ENCODE data around the gene HSPB1. TPM values are rescaled to one million over a fixed set of nuclear protein-coding genes. Genes with fewer than 3 reads are reported as not detected.

HSPB1 gene
- total RNA-seq, 1 experiment from 2014 or later = 198 TPM

GRCh38 chr7:76259124-76260093 lies 43.1 kb upstream of the HSPB1 start:
- CTCF ChIA-PET = no interaction called here
- Mint-ChIP-seq H3K27ac (ENCODE audit: low read depth, unreplicated experiment) (no peak overlapping the region), H3K36me3 (ENCODE audit: insufficient read depth, unreplicated experiment) (no peaks in the 10 kb centered on the region), H3K9me3 (ENCODE audit: unreplicated experiment) (no peaks in the 10 kb centered on the region), H3K4me1 (ENCODE audit: insufficient read depth, unreplicated experiment) (no peaks in the 10 kb centered on the region), H3K4me3 (ENCODE audit: unreplicated experiment) (no peak overlapping the region), H3K27me3 (ENCODE audit: insufficient read depth, unreplicated experiment) (no peaks in the 10 kb centered on the region)
- BruUV-seq (replicated peaks) = no TSS peak
- DNase-seq (ENCODE audit: unreplicated experiment) = no peak
- POLR2A ChIA-PET = no interaction called here
- intact Hi-C loops (cut with micrococcal nuclease) = no loop called here
- TF ChIP-seq CTCF (IDR thresholded peaks at IDR 0.05; ENCODE audit: unreplicated experiment) = no peak

GRCh38 chr7:76260171-76260703 lies 42.2 kb upstream of the HSPB1 start:
- Mint-ChIP-seq H3K4me3 (ENCODE audit: unreplicated experiment) (no peak overlapping the region), H3K4me1 (ENCODE audit: insufficient read depth, unreplicated experiment) (no peaks in the 10 kb centered on the region), H3K9me3 (ENCODE audit: unreplicated experiment) (no peaks in the 10 kb centered on the region), H3K27ac (ENCODE audit: low read depth, unreplicated experiment) (no peak overlapping the region), H3K27me3 (ENCODE audit: insufficient read depth, unreplicated experiment) (no peaks in the 10 kb centered on the region), H3K36me3 (ENCODE audit: insufficient read depth, unreplicated experiment) (no peaks in the 10 kb centered on the region)
- POLR2A ChIA-PET = no interaction called here
- no peak for TF ChIP-seq CTCF (IDR thresholded peaks at IDR 0.05; ENCODE audit: unreplicated experiment)
- DNase-seq (ENCODE audit: unreplicated experiment) = peak; percentile 20
- CTCF ChIA-PET = no interaction called here
- intact Hi-C loops (cut with micrococcal nuclease) = no loop called here
- no TSS peak for BruUV-seq (replicated peaks)

GRCh38 chr7:76261329-76261728 lies 41.1 kb upstream of the HSPB1 start:
- no peak for TF ChIP-seq CTCF (IDR thresholded peaks at IDR 0.05; ENCODE audit: unreplicated experiment)
- H3K9me3 Mint-ChIP-seq (ENCODE audit: unreplicated experiment) = no peaks in the 10 kb centered on the region
- intact Hi-C loops (cut with micrococcal nuclease) = no loop called here
- no peaks in the 10 kb centered on the region for H3K4me1 Mint-ChIP-seq (ENCODE audit: insufficient read depth, unreplicated experiment)
- no peaks in the 10 kb centered on the region for H3K27me3 Mint-ChIP-seq (ENCODE audit: insufficient read depth, unreplicated experiment)
- POLR2A ChIA-PET = no interaction called here
- BruUV-seq (replicated peaks) = no TSS peak
- H3K36me3 Mint-ChIP-seq (ENCODE audit: insufficient read depth, unreplicated experiment) = no peaks in the 10 kb centered on the region
- H3K4me3 Mint-ChIP-seq (ENCODE audit: unreplicated experiment) = no peak overlapping the region
- H3K27ac Mint-ChIP-seq (ENCODE audit: low read depth, unreplicated experiment) = no peak overlapping the region
- CTCF ChIA-PET = interaction anchor here (0.6 to 3.3 kb wide), 7 partner anchors 10 to 395 kb away, joined by 3 to 50 read pairs (median 5); no protein-coding TSS in a partner anchor
- DNase-seq (ENCODE audit: unreplicated experiment) = no peak

GRCh38 chr7:76261931-76262330 lies 40.5 kb upstream of the HSPB1 start:
- Mint-ChIP-seq H3K4me1 (ENCODE audit: insufficient read depth, unreplicated experiment) (no peaks in the 10 kb centered on the region), H3K36me3 (ENCODE audit: insufficient read depth, unreplicated experiment) (no peaks in the 10 kb centered on the region), H3K9me3 (ENCODE audit: unreplicated experiment) (no peaks in the 10 kb centered on the region), H3K4me3 (ENCODE audit: unreplicated experiment) (no peak overlapping the region), H3K27me3 (ENCODE audit: insufficient read depth, unreplicated experiment) (no peaks in the 10 kb centered on the region), H3K27ac (ENCODE audit: low read depth, unreplicated experiment) (no peak overlapping the region)
- no TSS peak for BruUV-seq (replicated peaks)
- CTCF ChIA-PET = interaction anchor here (0.6 to 3.3 kb wide), 16 partner anchors 8 to 395 kb away, joined by 3 to 50 read pairs (median 5); no protein-coding TSS in a partner anchor
- intact Hi-C loops (cut with micrococcal nuclease) = no loop called here
- no peak for TF ChIP-seq CTCF (IDR thresholded peaks at IDR 0.05; ENCODE audit: unreplicated experiment)
- POLR2A ChIA-PET = no interaction called here
- no peak for DNase-seq (ENCODE audit: unreplicated experiment)

Data from MCF 10A (cell line).